GM23338 (cell line): Measurements from ENCODE around the gene DCAF11. TPM values are rescaled to one million over a fixed set of nuclear protein-coding genes. Genes with fewer than 3 reads are reported as not detected.

Experiments used
- ATAC-seq: fragments of 200-7000 bp; cut with Tn5 transposase; 3 replicates; pipeline ENCODE4 v1.9.1; 2020
- DNase-seq: peaks from one replicate; pipeline ENCODE4 v3.0.0-alpha.2; 2015; ENCODE audit warnings: low spot score
- H2AFZ ChIP-seq: fragments of 200-600 bp; sonication (generic); 2 replicates; pipeline ENCODE4 v1.8.0; 2016; ENCODE audit warnings: antibody characterized with exemption, mild to moderate bottlenecking, moderate library complexity
- H3F3A ChIP-seq: fragments of 200-600 bp; sonication (generic); replicated peaks from 2 replicates; pipeline ENCODE4 v1.8.0; 2017; ENCODE audit warnings: antibody characterized with exemption, mixed run types, low read depth
- H3K27ac ChIP-seq: fragments of 200-600 bp; sonication (generic); 2 replicates; pipeline ENCODE4 v1.6.1; 2016; ENCODE audit warnings: low read depth
- H3K27me3 ChIP-seq: fragments of 200-600 bp; sonication (generic); 2 replicates; pipeline ENCODE4 v1.8.0; 2016; ENCODE audit warnings: mild to moderate bottlenecking, mixed run types, moderate library complexity; ENCODE audit not compliant: insufficient read depth
- H3K36me3 ChIP-seq: fragments of 200-600 bp; sonication (generic); 2 replicates; pipeline ENCODE4 v1.8.0; 2016; ENCODE audit warnings: mild to moderate bottlenecking; ENCODE audit not compliant: insufficient read depth
- H3K4me1 ChIP-seq: fragments of 200-600 bp; sonication (generic); 2 replicates; pipeline ENCODE4 v1.8.0; 2016; ENCODE audit warnings: mild to moderate bottlenecking, moderate library complexity; ENCODE audit not compliant: insufficient read depth
- H3K4me2 ChIP-seq: fragments of 200-600 bp; sonication (generic); 2 replicates; pipeline ENCODE4 v1.7.1; 2017; ENCODE audit warnings: mixed run types
- H3K4me3 ChIP-seq: fragments of 200-600 bp; sonication (generic); 2 replicates; pipeline ENCODE4 v1.6.1; 2016; ENCODE audit warnings: mixed run types
- H3K79me2 ChIP-seq: fragments of 200-600 bp; sonication (generic); replicated peaks from 2 replicates; pipeline ENCODE4 v1.8.0; 2017; ENCODE audit warnings: mild to moderate bottlenecking; ENCODE audit not compliant: insufficient read depth
- H3K9me2 ChIP-seq: fragments of 200-600 bp; sonication (generic); 2 replicates; pipeline ENCODE4 v1.8.0; 2017; ENCODE audit not compliant: insufficient read depth
- H4K20me1 ChIP-seq: fragments of 200-600 bp; sonication (generic); replicated peaks from 2 replicates; pipeline ENCODE4 v1.8.0; 2017; ENCODE audit warnings: mild to moderate bottlenecking; ENCODE audit not compliant: insufficient read depth
- H3K27ac Mint-ChIP-seq: 2 replicates; pipeline ENCODE4 v1.8.0; 2020; ENCODE audit warnings: inconsistent platforms, mild to moderate bottlenecking, moderate library complexity, mixed read lengths
- H3K27me3 Mint-ChIP-seq: 3 replicates; pipeline ENCODE4 v1.8.0; 2022; ENCODE audit warnings: low read depth, mild to moderate bottlenecking, moderate library complexity, mixed read lengths, inconsistent platforms; ENCODE audit not compliant: insufficient read depth, poor library complexity
- H3K36me3 Mint-ChIP-seq: 3 replicates; pipeline ENCODE4 v1.8.0; 2021; ENCODE audit warnings: low read depth, mild to moderate bottlenecking, inconsistent platforms, moderate library complexity, mixed read lengths
- H3K4me1 Mint-ChIP-seq: 3 replicates; pipeline ENCODE4 v1.8.0; 2020; ENCODE audit warnings: mild to moderate bottlenecking, inconsistent platforms, mixed read lengths
- H3K4me3 Mint-ChIP-seq: 3 replicates; pipeline ENCODE4 v1.8.0; 2021; ENCODE audit warnings: moderate library complexity, mild to moderate bottlenecking, inconsistent platforms, mixed read lengths
- H3K9me3 Mint-ChIP-seq: 3 replicates; pipeline ENCODE4 v1.8.0; 2020; ENCODE audit warnings: moderate library complexity, mild to moderate bottlenecking, inconsistent platforms, mixed read lengths
- CTCF ChIP-seq, 2 experiments: fragments of 200-600 bp in 1 of 2; sonication (generic) in 1 of 2; conservative IDR thresholded peaks; 2 replicates each; pipeline versions ENCODE4 v1.5.1 to v1.6.1; 2016 to 2017; ENCODE audit warnings: antibody characterized with exemption in 2 of 2, low read depth in 2 of 2, mild to moderate bottlenecking in 2 of 2, moderate library complexity in 1 of 2
- ETS1 ChIP-seq: IDR thresholded peaks from 2 replicates; pipeline ENCODE4 v1.6.1; 2016; ENCODE audit warnings: antibody characterized with exemption
- EZH2 ChIP-seq: fragments of 200-600 bp; sonication (generic); IDR thresholded peaks from one replicate; pipeline ENCODE4 v1.8.0; 2017; ENCODE audit warnings: antibody characterized with exemption, mild to moderate bottlenecking, low read depth; ENCODE audit not compliant: unreplicated experiment
- EZH2phosphoT487 ChIP-seq: fragments of 200-600 bp; sonication (generic); IDR thresholded peaks from one replicate; pipeline ENCODE4 v1.8.1; 2018; ENCODE audit warnings: antibody characterized with exemption; ENCODE audit not compliant: unreplicated experiment
- JUNB ChIP-seq: IDR thresholded peaks from one replicate; pipeline ENCODE4 v1.6.1; 2016; ENCODE audit warnings: antibody characterized with exemption; ENCODE audit not compliant: unreplicated experiment
- NANOG ChIP-seq: IDR thresholded peaks from 2 replicates; pipeline ENCODE4 v1.6.1; 2016; ENCODE audit warnings: antibody characterized with exemption, borderline replicate concordance
- POLR2AphosphoS5 ChIP-seq: IDR thresholded peaks from 2 replicates; pipeline ENCODE4 v1.6.1; 2016; ENCODE audit warnings: antibody characterized with exemption, low read depth
- REST ChIP-seq: IDR thresholded peaks from one replicate; pipeline ENCODE4 v1.6.1; 2018; ENCODE audit warnings: antibody characterized with exemption; ENCODE audit not compliant: unreplicated experiment
- STAT1 ChIP-seq: IDR thresholded peaks from one replicate; pipeline ENCODE4 v1.6.1; 2016; ENCODE audit warnings: antibody characterized with exemption; ENCODE audit not compliant: unreplicated experiment
- ZNF114 ChIP-seq: fragments of 250-450 bp; sonication (Bioruptor Pico); IDR thresholded peaks from 2 replicates; pipeline ENCODE4 v1.5.0; 2020; ENCODE audit warnings: mild to moderate bottlenecking, moderate library complexity
- ZNF331 ChIP-seq: fragments of 250-450 bp; sonication (Bioruptor Pico); IDR thresholded peaks from 2 replicates; pipeline ENCODE4 v1.5.0; 2020; ENCODE audit warnings: low read depth, mild to moderate bottlenecking, moderate library complexity
- polyA plus RNA-seq: library from polyadenylated mRNA; unstranded; fragments of >200 nt; fragmentation: Nextera tagmentation; extraction: Ambion mirVana; gene quantifications from 2 replicates; pipeline ENCODE4 v1.2.1, GENCODE V29; 2016
- total RNA-seq: library from RNA; depleted of rRNA; stranded (reverse); fragments of >200 nt; shearing (Covaris generic); gene quantifications from 2 replicates; pipeline ENCODE4 v1.2.3, GENCODE V29; 2014

The DCAF11 gene
- total and polyA plus RNA-seq, 2 experiments from 2014 or later, result 18.6 to 93.2 TPM

GRCh38 chr14:24106672-24107271 lies 7.8 kb upstream of the DCAF11 start:
- peaks cover 14% of the 10 kb centered on the region for H3K9me3 Mint-ChIP-seq
- H3K4me3 Mint-ChIP-seq, result no peak overlapping the region
- Histone ChIP-seq H3K9me2 (no peaks in the 10 kb centered on the region), H3K36me3 (peaks cover 23% of the 10 kb centered on the region; the same call in 1 of the 2 replicates), H3K79me2 (no peaks in the 10 kb centered on the region), H3K27me3 (no peaks in the 10 kb centered on the region), H4K20me1 (no peaks in the 10 kb centered on the region), H3K4me2 (no peak overlapping the region), H3K27ac (no peak overlapping the region), H3F3A (peaks cover 5% of the 10 kb centered on the region; the same call in 1 of the 2 replicates), H2AFZ (no peak overlapping the region), H3K4me3 (no peak overlapping the region), H3K4me1 (no peaks in the 10 kb centered on the region)
- peaks cover 5% of the 10 kb centered on the region for H3K27me3 Mint-ChIP-seq
- no peak for ATAC-seq
- TF ChIP-seq NANOG, result no peak
- TF ChIP-seq CTCF (conservative IDR thresholded peaks at IDR 0.05; ENCODE audit: low read depth in 2 of 2), result no peak
- TF ChIP-seq REST, result no peak
- no peak for TF ChIP-seq ETS1
- no peak for TF ChIP-seq POLR2AphosphoS5
- peaks cover 37% of the 10 kb centered on the region for H3K36me3 Mint-ChIP-seq
- no peak for DNase-seq
- peaks cover 3% of the 10 kb centered on the region; the same call in 2 of the 3 replicates for H3K4me1 Mint-ChIP-seq
- H3K27ac Mint-ChIP-seq, result no peak overlapping the region

- TF ChIP-seq ZNF114 (CRISPR knock-in tag), result no peak
- TF ChIP-seq ZNF331, result no peak
- no peak for TF ChIP-seq EZH2phosphoT487
- no peak for TF ChIP-seq STAT1
- no peak for TF ChIP-seq CTCF (conservative IDR thresholded peaks at IDR 0.05; ENCODE audit: low read depth in 2 of 2)
- TF ChIP-seq JUNB, result no peak
- no peak for TF ChIP-seq EZH2
- TF ChIP-seq REST, result no peak
- no peak for TF ChIP-seq NANOG
- Mint-ChIP-seq H3K36me3 (peaks cover 22% of the 10 kb centered on the region), H3K27me3 (peaks cover 5% of the 10 kb centered on the region), H3K27ac (no peak overlapping the region), H3K4me1 (peaks cover 3% of the 10 kb centered on the region; the same call in 2 of the 3 replicates), H3K4me3 (no peak overlapping the region), H3K9me3 (peaks cover 10% of the 10 kb centered on the region)
- Histone ChIP-seq H2AFZ (no peak overlapping the region), H3K36me3 (peaks cover 14% of the 10 kb centered on the region; the same call in 1 of the 2 replicates), H3K27ac (no peak overlapping the region), H3K27me3 (no peaks in the 10 kb centered on the region), H3K4me2 (no peak overlapping the region), H3K4me3 (no peak overlapping the region), H4K20me1 (no peaks in the 10 kb centered on the region), H3F3A (peaks cover 6% of the 10 kb centered on the region; the same call in 1 of the 2 replicates), H3K9me2 (no peaks in the 10 kb centered on the region), H3K4me1 (no peaks in the 10 kb centered on the region), H3K79me2 (no peaks in the 10 kb centered on the region)
- DNase-seq (no peak), ATAC-seq (no peak)
These were observed 6.2 kb upstream of the DCAF11 start for GRCh38 chr14:24108336-24108874.
